Measurements from ENCODE around the gene INF2.

Gene INF2

GRCh38 chr14:104732931-104733681 lies 43.7 kb downstream of the INF2 start:
- in situ Hi-C loops (cut with MboI; ENCODE audit: low sequenced_read_pairs), result no loop called here

- in situ Hi-C loops (cut with MboI; ENCODE audit: low sequenced_read_pairs), result no loop called here
Observed at GRCh38 chr14:104734051-104734587, 44.7 kb downstream of the INF2 start.

DNA sequence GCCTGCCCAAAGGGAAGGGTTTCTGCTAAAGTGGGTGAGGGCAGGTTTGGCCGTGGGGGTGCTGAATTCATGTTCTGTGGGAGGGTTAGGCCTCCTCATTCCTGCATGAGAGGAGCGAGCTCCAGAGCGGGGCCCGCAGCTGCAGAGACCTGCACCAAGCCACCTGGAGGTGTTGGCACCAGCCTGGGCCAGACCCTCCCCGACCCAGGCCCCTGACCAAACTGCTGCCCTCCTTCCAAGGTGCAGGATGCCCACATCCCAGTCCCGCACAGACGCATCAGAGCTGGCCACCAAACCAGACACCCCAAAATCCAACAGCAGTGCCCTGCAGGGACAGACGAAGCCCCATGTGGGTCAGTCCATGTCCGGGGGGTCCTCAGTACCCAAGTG lies 45.2 kb downstream of the INF2 start:
- in situ Hi-C loops (cut with MboI; ENCODE audit: low sequenced_read_pairs), result no loop called here

GRCh38 chr14:104734991-104735779 lies 45.8 kb downstream of the INF2 start:
- in situ Hi-C loops (cut with MboI; ENCODE audit: low sequenced_read_pairs), result no loop called here

DNA sequence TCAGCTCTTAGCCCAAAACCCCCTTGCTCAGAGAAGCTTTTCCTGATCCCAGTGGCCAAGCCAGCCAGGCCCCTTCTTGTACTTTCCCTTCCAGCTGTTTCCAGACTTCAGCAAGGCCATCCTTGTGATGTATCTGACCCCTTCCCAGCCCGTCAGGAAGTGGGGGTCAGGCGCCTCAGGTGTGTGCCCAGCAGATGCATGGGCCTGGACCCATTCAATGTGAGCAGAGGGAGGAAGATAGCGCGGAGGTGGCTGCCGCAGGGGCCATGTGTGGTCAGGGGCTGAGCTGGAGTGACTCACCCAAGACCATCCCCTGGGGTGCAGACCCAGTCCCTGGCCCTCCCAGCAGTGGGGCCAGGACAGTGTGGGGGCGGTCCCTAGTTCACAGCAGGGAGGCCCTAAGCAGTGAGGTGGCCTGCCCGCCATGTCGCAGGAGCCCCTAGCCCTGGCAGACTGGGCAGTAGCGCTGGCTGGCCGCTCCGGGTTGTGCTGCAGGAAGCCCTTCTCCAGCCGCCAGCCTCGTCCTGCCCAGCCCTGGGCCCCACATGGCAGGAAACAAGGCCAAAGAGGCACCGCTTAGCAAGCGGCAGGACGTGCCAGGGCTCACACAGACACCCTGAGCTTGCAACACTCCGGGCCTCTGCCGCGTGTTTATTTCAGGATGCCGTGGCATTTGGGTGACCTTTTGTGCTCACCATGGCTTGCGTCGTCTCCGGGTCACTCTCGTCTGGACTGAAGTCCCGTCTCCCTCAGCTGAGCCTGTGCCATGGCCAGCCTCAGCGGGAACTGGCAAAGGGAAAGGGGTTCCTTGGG lies 46.6 kb downstream of the INF2 start:
- in situ Hi-C loops (cut with MboI; ENCODE audit: low sequenced_read_pairs), result no loop called here

DNA sequence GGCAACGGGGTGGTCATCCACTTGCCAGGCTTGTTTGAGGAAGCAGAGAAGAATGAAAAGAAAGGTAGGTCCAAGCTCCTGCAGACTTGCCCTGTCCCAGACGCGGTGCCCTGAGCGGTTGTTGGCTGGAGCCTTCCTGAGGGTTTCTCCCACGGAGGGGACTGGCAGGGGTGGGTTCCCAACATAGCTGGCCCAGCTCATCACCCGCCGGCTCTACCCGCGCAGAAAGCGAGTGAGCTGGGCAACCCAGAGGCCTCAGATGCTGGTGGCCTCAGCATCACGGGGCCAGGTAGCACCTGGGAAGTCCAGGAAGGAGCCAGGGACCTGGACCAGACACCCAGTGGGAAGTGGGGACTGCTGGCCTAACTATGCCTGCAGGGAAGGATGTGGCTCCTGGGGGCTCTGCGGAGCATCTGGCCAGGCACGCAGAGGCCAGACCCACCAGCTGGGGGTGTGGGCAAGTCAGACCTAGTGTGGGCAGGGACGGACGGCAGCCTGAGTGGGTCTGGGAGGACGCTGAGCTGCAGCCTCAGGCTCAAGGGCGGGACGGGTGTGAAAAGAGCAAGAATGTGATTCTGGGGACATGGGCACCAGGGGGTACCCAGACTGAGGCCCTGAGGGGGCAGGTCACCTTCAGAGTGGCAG lies 49.1 kb downstream of the INF2 start:
- in situ Hi-C loops (cut with MboI; ENCODE audit: low sequenced_read_pairs), result no loop called here

DNA sequence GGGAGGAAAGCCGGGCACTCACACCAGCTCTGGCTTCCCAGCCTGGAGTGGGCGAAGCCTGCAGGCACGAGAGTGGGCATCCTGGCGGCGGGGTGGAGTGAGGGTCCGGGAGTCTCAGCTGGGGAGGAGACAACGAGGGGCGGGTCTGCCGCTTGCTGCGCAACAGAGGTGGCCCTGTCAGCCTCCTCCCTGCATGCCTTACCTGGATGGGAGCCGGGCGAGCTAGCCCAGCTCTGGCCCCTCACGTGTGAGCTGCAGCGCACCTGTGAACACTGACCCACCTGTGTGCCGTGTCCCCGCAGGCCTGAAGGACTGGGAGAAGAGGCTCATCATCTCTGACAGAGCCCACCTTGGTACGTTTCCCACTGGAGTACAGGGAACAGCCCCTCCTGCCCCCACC lies 49.6 kb downstream of the INF2 start:
- in situ Hi-C loops (cut with MboI; ENCODE audit: low sequenced_read_pairs), result no loop called here

- in situ Hi-C loops (cut with MboI; ENCODE audit: low sequenced_read_pairs), result no loop called here
Observed at GRCh38 chr14:104739546-104740516, 50.4 kb downstream of the INF2 start.

GRCh38 chr14:104741108-104741802 lies 51.8 kb downstream of the INF2 start:
- in situ Hi-C loops (cut with MboI; ENCODE audit: low sequenced_read_pairs), result no loop called here

DNA sequence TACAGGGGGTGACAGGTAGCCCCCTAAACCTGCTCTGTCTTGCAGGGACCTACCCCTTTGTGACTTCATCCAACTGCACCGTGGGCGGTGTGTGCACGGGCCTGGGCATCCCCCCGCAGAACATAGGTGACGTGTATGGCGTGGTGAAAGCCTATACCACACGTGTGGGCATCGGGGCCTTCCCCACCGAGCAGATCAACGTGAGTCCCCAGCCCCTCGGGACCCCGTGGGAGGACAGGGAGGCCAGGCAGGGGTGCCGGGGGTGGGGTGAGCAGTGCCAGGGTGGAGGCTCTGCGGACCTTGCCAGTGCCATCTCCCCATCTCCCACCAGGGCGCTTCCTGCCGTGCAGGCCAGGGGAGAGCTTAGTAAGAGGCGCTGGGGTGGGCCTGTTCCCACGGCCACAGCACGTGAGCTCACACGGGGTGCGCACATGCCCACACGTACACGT lies 52.4 kb downstream of the INF2 start:
- in situ Hi-C loops (cut with MboI; ENCODE audit: low sequenced_read_pairs), result no loop called here

- in situ Hi-C loops (cut with MboI; ENCODE audit: low sequenced_read_pairs), result no loop called here
Observed at GRCh38 chr14:104742586-104743455, 53.4 kb downstream of the INF2 start.

GRCh38 chr14:104743461-104744380 lies 54.3 kb downstream of the INF2 start:
- in situ Hi-C loops (cut with MboI; ENCODE audit: low sequenced_read_pairs), result no loop called here

- in situ Hi-C loops (cut with MboI; ENCODE audit: low sequenced_read_pairs), result no loop called here
Observed at GRCh38 chr14:104744484-104744883, 55.1 kb downstream of the INF2 start.

DNA sequence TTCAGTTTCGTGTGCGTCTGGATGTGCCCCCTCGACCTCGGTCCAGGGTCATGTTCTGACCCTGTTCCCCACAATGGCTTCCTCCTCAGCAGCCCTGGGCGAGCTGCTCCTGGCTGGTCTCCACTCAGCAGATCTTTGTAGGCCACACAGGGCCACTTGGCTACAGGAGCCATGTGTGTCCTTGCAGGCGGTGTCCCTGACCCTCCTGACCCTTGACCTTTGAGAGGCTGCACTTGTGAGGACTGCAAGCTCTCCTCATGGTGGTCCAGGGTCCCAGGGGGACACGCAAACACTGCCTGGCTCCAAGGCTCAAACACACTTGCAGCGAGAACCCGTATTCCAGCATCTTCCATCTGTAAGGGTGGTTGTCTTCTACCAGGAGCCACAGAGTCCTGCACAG lies 56.0 kb downstream of the INF2 start:
- in situ Hi-C loops (cut with MboI; ENCODE audit: low sequenced_read_pairs), result no loop called here

- in situ Hi-C loops (cut with MboI; ENCODE audit: low sequenced_read_pairs), result no loop called here
Observed at GRCh38 chr14:104746071-104746545, 56.7 kb downstream of the INF2 start.

GRCh38 chr14:104746934-104747481 lies 57.6 kb downstream of the INF2 start:
- in situ Hi-C loops (cut with MboI; ENCODE audit: low sequenced_read_pairs), result no loop called here
